ENCODE measurements around the gene LTBP2.
"Not testable (repeated sequence)": the region's sequence is repeated elsewhere in the genome, so short reads cannot be mapped to it uniquely, and the experiment has no call there.

LTBP2 gene

GRCh38 chr14:74543771-74544438, 68.1 kb downstream of the LTBP2 start:
- no peak for DNase-seq (ENCODE audit: extremely low spot score)
- TF ChIP-seq CTCF (IDR thresholded peaks at IDR 0.05; ENCODE audit: control extremely low read depth, extremely low read depth, low read depth, missing control alignments): no peak
- ChIA-PET CTCF (no interaction called here), POLR2A (no interaction called here)

GRCh38 chr14:74542056-74542685, 69.9 kb downstream of the LTBP2 start:
- TF ChIP-seq CTCF (IDR thresholded peaks at IDR 0.05; ENCODE audit: control extremely low read depth, extremely low read depth, low read depth, missing control alignments): no peak
- POLR2A ChIA-PET: no interaction called here
- CTCF ChIA-PET: interaction anchor here (1.1 kb wide), 2 partner anchors 16 to 17 kb away, joined by 3 to 6 read pairs; no protein-coding TSS in a partner anchor
- no peak for DNase-seq (ENCODE audit: extremely low spot score)

GRCh38 chr14:74541225-74541624, 70.8 kb downstream of the LTBP2 start:
- no peak for TF ChIP-seq CTCF (IDR thresholded peaks at IDR 0.05; ENCODE audit: control extremely low read depth, extremely low read depth, low read depth, missing control alignments)
- POLR2A ChIA-PET: no interaction called here
- CTCF ChIA-PET: interaction anchor here (0.7 to 2.2 kb wide), 4 partner anchors 15 to 72 kb away, joined by 3 to 6 read pairs (median 4); partner anchors contain the start of gene NPC2
- no peak for DNase-seq (ENCODE audit: extremely low spot score)

GRCh38 chr14:74539503-74539902, 72.5 kb downstream of the LTBP2 start:
- TF ChIP-seq CTCF (IDR thresholded peaks at IDR 0.05; ENCODE audit: control extremely low read depth, extremely low read depth, low read depth, missing control alignments): no peak
- ChIA-PET CTCF (interaction anchor here (1.3 to 2.2 kb wide), 2 partner anchors 69 to 74 kb away, joined by 4 read pairs; no protein-coding TSS in a partner anchor), POLR2A (no interaction called here)
- no peak for DNase-seq (ENCODE audit: extremely low spot score)

GRCh38 chr14:74538411-74539391, 73.3 kb downstream of the LTBP2 start:
- POLR2A ChIA-PET: no interaction called here
- CTCF ChIA-PET: interaction anchor here (1.3 to 2.2 kb wide), 2 partner anchors 70 to 75 kb away, joined by 4 read pairs; no protein-coding TSS in a partner anchor
- no peak for DNase-seq (ENCODE audit: extremely low spot score)
- TF ChIP-seq CTCF (IDR thresholded peaks at IDR 0.05; ENCODE audit: control extremely low read depth, extremely low read depth, low read depth, missing control alignments): no peak

- POLR2A ChIA-PET; DNase-seq (ENCODE audit: extremely low spot score): not testable (repeated sequence)
- CTCF ChIA-PET: interaction anchor here (2.1 kb wide), 1 partner anchor 10 kb away, joined by 6 read pairs; no protein-coding TSS in a partner anchor
Observed at GRCh38 chr14:74536336-74536735, 75.7 kb downstream of the LTBP2 start.
